Limb (tissue), 2 donors: ENCODE measurements around the gene EDN3.

Source experiments
- DNase-seq, 2 donors: peaks; one replicate each; pipeline ENCODE4 v3.0.0-alpha.2; 2016; ENCODE audit errors: extremely low spot score in 2 of 2

The EDN3 gene

DNA sequence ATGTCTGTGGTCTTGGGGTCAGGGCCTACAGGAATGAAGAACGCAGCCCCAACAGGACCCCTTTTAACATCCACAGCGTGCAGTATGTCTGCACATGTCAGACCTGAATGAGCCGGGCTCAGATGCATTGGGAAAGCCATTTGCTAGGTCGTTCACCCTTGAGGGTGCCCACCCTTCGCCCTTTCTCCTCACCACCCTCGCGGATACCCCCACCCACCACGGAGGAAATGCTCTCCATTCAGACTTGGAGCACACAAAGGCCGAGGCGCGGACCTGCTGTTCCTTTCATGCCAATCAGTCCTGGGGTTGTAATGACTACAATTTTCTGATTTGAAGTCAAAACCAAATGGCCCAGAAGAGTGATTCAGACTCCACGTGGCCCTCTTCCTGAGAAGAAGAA, 62.7 kb downstream of the EDN3 start:
- no peak for DNase-seq

DNA sequence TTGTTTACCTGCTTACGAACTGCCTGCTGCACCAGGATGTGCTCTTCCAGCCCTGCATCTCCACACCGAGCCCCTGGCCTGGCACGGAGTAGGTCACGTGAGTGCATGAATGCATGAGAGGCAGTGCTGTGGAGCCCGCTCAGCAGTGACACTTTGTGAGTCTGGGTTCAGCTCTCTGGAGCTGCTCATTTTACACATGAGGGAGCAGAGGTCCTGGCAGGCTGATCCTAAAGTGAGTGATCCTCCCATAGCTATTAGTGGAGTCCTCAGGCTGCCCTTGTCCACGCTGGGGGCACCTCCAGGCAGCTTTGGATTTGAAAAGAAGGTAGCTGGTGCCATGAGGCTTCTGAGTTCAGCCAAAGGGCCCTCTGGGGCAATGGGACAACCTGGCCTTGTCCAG, 64.2 kb downstream of the EDN3 start:
- DNase-seq, result no peak

DNA sequence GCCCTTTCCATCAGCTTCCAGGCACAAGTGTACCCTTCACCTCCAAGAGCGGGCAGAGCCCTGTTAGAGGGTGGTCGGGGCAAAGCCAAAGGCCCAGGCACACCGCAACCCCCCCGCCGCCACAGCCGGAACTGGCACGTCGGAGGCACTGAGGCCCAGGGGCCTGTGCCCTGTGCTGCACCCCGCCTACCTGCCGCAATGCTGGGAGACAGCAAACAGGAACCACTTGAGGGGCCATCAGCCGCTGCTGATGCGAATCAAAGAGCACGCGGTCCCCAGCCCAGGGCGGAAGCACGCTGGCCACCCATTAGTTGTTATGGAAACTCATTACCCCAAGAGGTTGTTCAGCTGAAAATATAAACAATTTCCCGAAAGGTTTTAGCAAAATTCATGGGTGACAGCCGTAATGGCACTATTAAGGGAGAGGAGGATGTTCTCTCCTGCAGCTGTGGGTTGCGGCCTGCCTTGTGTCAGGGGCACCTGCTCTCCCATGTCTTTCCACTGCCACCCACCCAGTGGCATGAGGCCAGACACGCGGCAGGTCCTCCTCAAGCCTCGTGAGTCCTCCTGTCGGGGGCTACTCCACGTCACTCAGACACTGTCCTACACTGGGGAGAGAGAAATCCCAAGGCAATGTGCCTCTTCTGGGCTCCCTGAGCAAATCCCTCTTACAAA, 65.3 kb downstream of the EDN3 start:
- no peak for DNase-seq

DNA sequence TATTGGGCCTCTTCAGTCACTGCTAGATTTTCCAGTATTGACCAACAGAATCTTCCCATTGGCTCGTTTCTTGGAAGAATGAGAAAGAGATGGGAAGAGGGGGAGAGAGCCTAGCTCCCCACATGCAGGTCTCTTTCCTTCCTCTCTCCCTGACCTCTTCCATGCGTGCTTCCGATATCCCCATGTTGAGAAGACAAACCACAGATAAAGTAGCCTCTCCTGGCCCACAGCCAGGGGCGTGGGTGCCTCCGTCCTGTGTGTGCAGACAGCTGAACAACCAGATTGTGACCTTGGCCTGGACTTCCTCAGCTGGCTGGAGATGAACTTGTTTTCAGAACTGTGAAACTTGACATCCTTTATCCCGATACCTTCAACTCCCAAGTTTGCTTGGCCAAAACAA, 71.0 kb downstream of the EDN3 start:
- DNase-seq, result no peak

DNA sequence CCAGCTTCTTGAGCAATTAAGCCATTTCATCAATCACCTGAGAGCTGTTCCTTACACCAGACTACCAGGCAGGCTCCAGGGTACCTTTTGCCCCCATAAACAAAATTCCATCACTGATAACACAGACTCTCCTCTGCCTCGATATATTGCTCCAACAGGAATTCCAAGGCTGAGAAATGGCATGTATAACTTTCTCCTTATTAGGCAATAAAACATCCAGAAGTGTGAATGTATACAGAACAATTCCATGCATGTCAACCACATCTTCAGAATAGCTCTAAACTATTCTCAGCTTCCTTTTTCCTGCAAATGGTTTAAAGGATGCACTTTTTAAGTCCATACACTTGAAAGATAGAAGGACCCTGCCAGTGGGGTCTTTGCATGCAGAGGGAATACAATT, 73.8 kb downstream of the EDN3 start:
- DNase-seq, result no peak

DNA sequence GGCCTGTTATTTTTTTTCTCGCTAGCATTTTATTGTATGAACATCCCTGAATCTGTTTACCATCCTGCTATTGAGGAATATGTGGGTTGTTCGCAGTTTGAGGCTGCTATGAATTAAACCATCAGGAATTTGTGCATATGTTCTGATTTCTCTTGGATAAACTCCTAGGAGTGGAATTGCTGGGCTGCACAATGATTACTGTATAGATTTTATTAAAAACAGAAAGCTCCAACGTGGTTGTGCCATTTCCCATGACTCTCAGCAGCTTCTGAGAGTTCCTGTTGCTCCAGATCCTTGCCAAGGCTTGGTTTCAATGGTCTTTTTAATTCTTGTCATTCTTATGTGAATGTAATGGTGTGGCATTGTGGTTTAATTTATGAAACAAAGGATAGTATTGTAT, 75.1 kb downstream of the EDN3 start:
- DNase-seq, result no peak
